ENCODE results near the gene DIRAS1. TPM values are rescaled to one million over a fixed set of nuclear protein-coding genes. Genes with fewer than 3 reads are reported as not detected.

DIRAS1 gene
- total and polyA plus RNA-seq, 2 of the 8 experiments (the other 6 are each of a cell fraction or from before 2014, with no cell fraction given): 20.2 to 22.3 TPM

DNA sequence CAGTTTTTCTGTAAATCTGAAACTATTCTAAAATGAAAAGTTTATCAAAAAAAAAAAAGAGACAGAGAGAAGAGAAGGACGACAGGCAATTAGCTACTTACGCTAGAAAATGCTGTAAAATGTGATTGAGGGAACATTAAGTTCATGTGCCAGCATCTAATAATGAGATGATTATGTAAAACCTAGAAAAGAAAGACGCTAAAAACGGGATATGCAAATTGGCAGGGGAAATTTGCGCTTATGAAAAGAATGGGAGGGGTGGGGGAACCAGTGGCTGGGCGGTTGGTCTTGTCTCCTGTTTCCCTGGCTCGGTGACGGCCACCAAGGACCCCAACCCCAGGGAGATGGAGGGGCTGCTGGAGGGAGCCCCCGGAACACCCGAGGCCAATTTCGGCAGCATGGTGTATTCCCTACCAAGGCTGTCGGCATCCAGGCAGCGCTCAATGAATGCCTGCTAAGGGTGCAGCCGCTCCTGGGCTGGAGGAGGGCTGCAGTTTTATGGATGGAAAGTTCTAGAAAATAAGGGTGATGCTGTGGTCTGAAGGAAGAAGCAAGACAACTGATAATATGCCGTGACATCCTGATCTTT lies 52.9 kb downstream of the DIRAS1 start (continued):
- TF ChIP-seq, protein P1, sequence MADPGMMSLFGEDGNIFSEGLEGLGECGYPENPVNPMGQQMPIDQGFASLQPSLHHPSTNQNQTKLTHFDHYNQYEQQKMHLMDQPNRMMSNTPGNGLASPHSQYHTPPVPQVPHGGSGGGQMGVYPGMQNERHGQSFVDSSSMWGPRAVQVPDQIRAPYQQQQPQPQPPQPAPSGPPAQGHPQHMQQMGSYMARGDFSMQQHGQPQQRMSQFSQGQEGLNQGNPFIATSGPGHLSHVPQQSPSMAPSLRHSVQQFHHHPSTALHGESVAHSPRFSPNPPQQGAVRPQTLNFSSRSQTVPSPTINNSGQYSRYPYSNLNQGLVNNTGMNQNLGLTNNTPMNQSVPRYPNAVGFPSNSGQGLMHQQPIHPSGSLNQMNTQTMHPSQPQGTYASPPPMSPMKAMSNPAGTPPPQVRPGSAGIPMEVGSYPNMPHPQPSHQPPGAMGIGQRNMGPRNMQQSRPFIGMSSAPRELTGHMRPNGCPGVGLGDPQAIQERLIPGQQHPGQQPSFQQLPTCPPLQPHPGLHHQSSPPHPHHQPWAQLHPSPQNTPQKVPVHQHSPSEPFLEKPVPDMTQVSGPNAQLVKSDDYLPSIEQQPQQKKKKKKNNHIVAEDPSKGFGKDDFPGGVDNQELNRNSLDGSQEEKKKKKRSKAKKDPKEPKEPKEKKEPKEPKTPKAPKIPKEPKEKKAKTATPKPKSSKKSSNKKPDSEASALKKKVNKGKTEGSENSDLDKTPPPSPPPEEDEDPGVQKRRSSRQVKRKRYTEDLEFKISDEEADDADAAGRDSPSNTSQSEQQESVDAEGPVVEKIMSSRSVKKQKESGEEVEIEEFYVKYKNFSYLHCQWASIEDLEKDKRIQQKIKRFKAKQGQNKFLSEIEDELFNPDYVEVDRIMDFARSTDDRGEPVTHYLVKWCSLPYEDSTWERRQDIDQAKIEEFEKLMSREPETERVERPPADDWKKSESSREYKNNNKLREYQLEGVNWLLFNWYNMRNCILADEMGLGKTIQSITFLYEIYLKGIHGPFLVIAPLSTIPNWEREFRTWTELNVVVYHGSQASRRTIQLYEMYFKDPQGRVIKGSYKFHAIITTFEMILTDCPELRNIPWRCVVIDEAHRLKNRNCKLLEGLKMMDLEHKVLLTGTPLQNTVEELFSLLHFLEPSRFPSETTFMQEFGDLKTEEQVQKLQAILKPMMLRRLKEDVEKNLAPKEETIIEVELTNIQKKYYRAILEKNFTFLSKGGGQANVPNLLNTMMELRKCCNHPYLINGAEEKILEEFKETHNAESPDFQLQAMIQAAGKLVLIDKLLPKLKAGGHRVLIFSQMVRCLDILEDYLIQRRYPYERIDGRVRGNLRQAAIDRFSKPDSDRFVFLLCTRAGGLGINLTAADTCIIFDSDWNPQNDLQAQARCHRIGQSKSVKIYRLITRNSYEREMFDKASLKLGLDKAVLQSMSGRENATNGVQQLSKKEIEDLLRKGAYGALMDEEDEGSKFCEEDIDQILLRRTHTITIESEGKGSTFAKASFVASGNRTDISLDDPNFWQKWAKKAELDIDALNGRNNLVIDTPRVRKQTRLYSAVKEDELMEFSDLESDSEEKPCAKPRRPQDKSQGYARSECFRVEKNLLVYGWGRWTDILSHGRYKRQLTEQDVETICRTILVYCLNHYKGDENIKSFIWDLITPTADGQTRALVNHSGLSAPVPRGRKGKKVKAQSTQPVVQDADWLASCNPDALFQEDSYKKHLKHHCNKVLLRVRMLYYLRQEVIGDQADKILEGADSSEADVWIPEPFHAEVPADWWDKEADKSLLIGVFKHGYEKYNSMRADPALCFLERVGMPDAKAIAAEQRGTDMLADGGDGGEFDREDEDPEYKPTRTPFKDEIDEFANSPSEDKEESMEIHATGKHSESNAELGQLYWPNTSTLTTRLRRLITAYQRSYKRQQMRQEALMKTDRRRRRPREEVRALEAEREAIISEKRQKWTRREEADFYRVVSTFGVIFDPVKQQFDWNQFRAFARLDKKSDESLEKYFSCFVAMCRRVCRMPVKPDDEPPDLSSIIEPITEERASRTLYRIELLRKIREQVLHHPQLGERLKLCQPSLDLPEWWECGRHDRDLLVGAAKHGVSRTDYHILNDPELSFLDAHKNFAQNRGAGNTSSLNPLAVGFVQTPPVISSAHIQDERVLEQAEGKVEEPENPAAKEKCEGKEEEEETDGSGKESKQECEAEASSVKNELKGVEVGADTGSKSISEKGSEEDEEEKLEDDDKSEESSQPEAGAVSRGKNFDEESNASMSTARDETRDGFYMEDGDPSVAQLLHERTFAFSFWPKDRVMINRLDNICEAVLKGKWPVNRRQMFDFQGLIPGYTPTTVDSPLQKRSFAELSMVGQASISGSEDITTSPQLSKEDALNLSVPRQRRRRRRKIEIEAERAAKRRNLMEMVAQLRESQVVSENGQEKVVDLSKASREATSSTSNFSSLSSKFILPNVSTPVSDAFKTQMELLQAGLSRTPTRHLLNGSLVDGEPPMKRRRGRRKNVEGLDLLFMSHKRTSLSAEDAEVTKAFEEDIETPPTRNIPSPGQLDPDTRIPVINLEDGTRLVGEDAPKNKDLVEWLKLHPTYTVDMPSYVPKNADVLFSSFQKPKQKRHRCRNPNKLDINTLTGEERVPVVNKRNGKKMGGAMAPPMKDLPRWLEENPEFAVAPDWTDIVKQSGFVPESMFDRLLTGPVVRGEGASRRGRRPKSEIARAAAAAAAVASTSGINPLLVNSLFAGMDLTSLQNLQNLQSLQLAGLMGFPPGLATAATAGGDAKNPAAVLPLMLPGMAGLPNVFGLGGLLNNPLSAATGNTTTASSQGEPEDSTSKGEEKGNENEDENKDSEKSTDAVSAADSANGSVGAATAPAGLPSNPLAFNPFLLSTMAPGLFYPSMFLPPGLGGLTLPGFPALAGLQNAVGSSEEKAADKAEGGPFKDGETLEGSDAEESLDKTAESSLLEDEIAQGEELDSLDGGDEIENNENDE (IDR thresholded peaks at IDR 0.05; ENCODE audit: insufficient replicate concordance, low read length): no peak
- TF ChIP-seq PHF8 (conservative IDR thresholded peaks at IDR 0.05; ENCODE audit: low read depth, low read length): no peak
- no peak for TF ChIP-seq SIRT6 (IDR thresholded peaks at IDR 0.05; ENCODE audit: low read length)
- TF ChIP-seq KDM4A (IDR thresholded peaks at IDR 0.05; ENCODE audit: low read depth, low read length, severe bottlenecking): no peak
- no peak for TF ChIP-seq FOSL1 (IDR thresholded peaks at IDR 0.05; ENCODE audit: insufficient read depth, low read depth, low read length)
- no peak for TF ChIP-seq EP300 (IDR thresholded peaks at IDR 0.05; ENCODE audit: borderline replicate concordance in 1 of 2, low read depth in 2 of 2, low read length in 2 of 2)
- no peak for TF ChIP-seq TAF1 (IDR thresholded peaks at IDR 0.05; ENCODE audit: low read depth, low read length)
- TF ChIP-seq BRCA1 (IDR thresholded peaks at IDR 0.05; ENCODE audit: low read depth, low read length): no peak

Measured in H1 (cell line).